Activated CD8-positive, alpha-beta T cell treated with anti-CD3 and anti-CD28 coated beads, Interleukin-2, amount 10 ng/mL, durations not matched to agents 7 days and 5 days (primary cell): ENCODE data around the gene ESR1. TPM values are rescaled to one million over a fixed set of nuclear protein-coding genes. Genes with fewer than 3 reads are reported as not detected.
"Not testable (repeated sequence)": the region's sequence is repeated elsewhere in the genome, so short reads cannot be mapped to it uniquely, and the experiment has no call there.

Experiments used
- ATAC-seq: fragments of 150-1000 bp; cut with Tn5 transposase; one replicate; pipeline ENCODE4 v1.10.0; 2021; ENCODE audit warnings: moderate library complexity
- CTCF ChIA-PET: fragments of 350-600 bp; sonication (Branson Sonifier 250); formaldehyde crosslinking; loops from one replicate; lab custom pipeline; 2021; ENCODE audit warnings: antibody characterized with exemption; lab: Charles Lee
- POLR2A ChIA-PET: fragments of 350-600 bp; sonication (Branson Sonifier 250); formaldehyde crosslinking; loops from one replicate; lab custom pipeline; 2021; ENCODE audit warnings: antibody characterized with exemption; lab: Charles Lee
- DNase-seq: peaks from one replicate; pipeline ENCODE4 v3.0.0-alpha.2; 2020
- H3K27ac Mint-ChIP-seq: one replicate; pipeline ENCODE4 v1.8.0; 2021; ENCODE audit warnings: mild to moderate bottlenecking, mixed read lengths
- H3K27me3 Mint-ChIP-seq: one replicate; pipeline ENCODE4 v1.8.0; 2021; ENCODE audit warnings: low read depth, mixed read lengths
- H3K36me3 Mint-ChIP-seq: one replicate; pipeline ENCODE4 v1.8.0; 2021; ENCODE audit warnings: low read depth, mixed read lengths
- H3K4me1 Mint-ChIP-seq: one replicate; pipeline ENCODE4 v1.8.0; 2021; ENCODE audit warnings: low read depth, mixed read lengths
- H3K4me3 Mint-ChIP-seq: one replicate; pipeline ENCODE4 v1.8.0; 2021; ENCODE audit warnings: mild to moderate bottlenecking, mixed read lengths
- H3K9me3 Mint-ChIP-seq: one replicate; pipeline ENCODE4 v1.8.0; 2022; ENCODE audit warnings: mixed read lengths; ENCODE audit not compliant: insufficient read depth
- total RNA-seq, 2 experiments: library from RNA; stranded (reverse); gene quantifications; one replicate each; pipeline ENCODE4 v1.2.3, GENCODE V29; 2021

Gene ESR1
- total RNA-seq, 2 experiments from 2014 or later: 0.47 to 0.71 TPM

GRCh38 chr6:152002306-152002705 lies 194.8 kb downstream of the ESR1 start:
- CTCF ChIA-PET: no interaction called here
- Mint-ChIP-seq H3K9me3 (no peaks in the 10 kb centered on the region), H3K27ac (no peak overlapping the region), H3K4me3 (no peak overlapping the region), H3K4me1 (no peaks in the 10 kb centered on the region), H3K36me3 (no peaks in the 10 kb centered on the region), H3K27me3 (peaks cover 2% of the 10 kb centered on the region)
- ATAC-seq (no peak), DNase-seq (no peak)
- POLR2A ChIA-PET: no interaction called here

- ATAC-seq: no peak
- POLR2A ChIA-PET: no interaction called here
- no peak overlapping the region for H3K27ac Mint-ChIP-seq
- H3K36me3 Mint-ChIP-seq: no peaks in the 10 kb centered on the region
- DNase-seq: no peak
- CTCF ChIA-PET: no interaction called here
- peaks cover 2% of the 10 kb centered on the region for H3K27me3 Mint-ChIP-seq
- no peak overlapping the region for H3K4me3 Mint-ChIP-seq
- no peaks in the 10 kb centered on the region for H3K9me3 Mint-ChIP-seq
- H3K4me1 Mint-ChIP-seq: no peaks in the 10 kb centered on the region
Measured at GRCh38 chr6:152004036-152004566, 196.6 kb downstream of the ESR1 start.

- Mint-ChIP-seq H3K4me1 (no peaks in the 10 kb centered on the region), H3K27me3 (peaks cover 2% of the 10 kb centered on the region), H3K36me3 (no peaks in the 10 kb centered on the region), H3K27ac (no peak overlapping the region), H3K9me3 (no peaks in the 10 kb centered on the region), H3K4me3 (no peak overlapping the region)
- DNase-seq (no peak), ATAC-seq (no peak)
- POLR2A ChIA-PET: no interaction called here
- CTCF ChIA-PET: no interaction called here
Measured at GRCh38 chr6:152004896-152005295, 197.4 kb downstream of the ESR1 start.

- ATAC-seq (no peak), DNase-seq (no peak)
- Mint-ChIP-seq H3K36me3 (no peaks in the 10 kb centered on the region), H3K9me3 (no peaks in the 10 kb centered on the region), H3K27me3 (peaks cover 5% of the 10 kb centered on the region), H3K4me1 (no peaks in the 10 kb centered on the region), H3K4me3 (no peak overlapping the region), H3K27ac (no peak overlapping the region)
- ChIA-PET CTCF (no interaction called here), POLR2A (no interaction called here)
Measured at GRCh38 chr6:152008779-152009178, 201.3 kb downstream of the ESR1 start.

GRCh38 chr6:152012227-152012626 lies 204.7 kb downstream of the ESR1 start:
- DNase-seq: no peak
- Mint-ChIP-seq H3K27ac (no peak overlapping the region), H3K27me3 (peaks cover 2% of the 10 kb centered on the region), H3K36me3 (no peaks in the 10 kb centered on the region), H3K4me3 (no peak overlapping the region), H3K4me1 (no peaks in the 10 kb centered on the region), H3K9me3 (no peaks in the 10 kb centered on the region)
- ChIA-PET POLR2A (no interaction called here), CTCF (no interaction called here)
- ATAC-seq: no peak

GRCh38 chr6:152018876-152019275 lies 211.4 kb downstream of the ESR1 start:
- CTCF ChIA-PET: no interaction called here
- H3K9me3 Mint-ChIP-seq: no peaks in the 10 kb centered on the region
- H3K4me1 Mint-ChIP-seq: no peaks in the 10 kb centered on the region
- ATAC-seq: no peak
- H3K4me3 Mint-ChIP-seq: no peak overlapping the region
- H3K36me3 Mint-ChIP-seq: no peaks in the 10 kb centered on the region
- H3K27ac Mint-ChIP-seq: no peak overlapping the region
- H3K27me3 Mint-ChIP-seq: no peaks in the 10 kb centered on the region
- POLR2A ChIA-PET: no interaction called here
- DNase-seq: no peak

- Mint-ChIP-seq H3K4me3 (no peak overlapping the region), H3K27me3 (no peaks in the 10 kb centered on the region), H3K4me1 (no peaks in the 10 kb centered on the region), H3K9me3 (no peaks in the 10 kb centered on the region), H3K36me3 (no peaks in the 10 kb centered on the region), H3K27ac (no peak overlapping the region)
- ChIA-PET POLR2A (interaction anchor here (0.5 kb wide), 1 partner anchor 451 kb away, joined by 4 read pairs; no protein-coding TSS in a partner anchor), CTCF (no interaction called here)
- DNase-seq (no peak), ATAC-seq (no peak)
Measured at GRCh38 chr6:152022303-152022702, 214.8 kb downstream of the ESR1 start.

- no peak for ATAC-seq
- no peaks in the 10 kb centered on the region for H3K36me3 Mint-ChIP-seq
- H3K9me3 Mint-ChIP-seq: no peaks in the 10 kb centered on the region
- H3K4me1 Mint-ChIP-seq: no peaks in the 10 kb centered on the region
- no peak for DNase-seq
- no peak overlapping the region for H3K27ac Mint-ChIP-seq
- H3K4me3 Mint-ChIP-seq: no peak overlapping the region
- H3K27me3 Mint-ChIP-seq: no peaks in the 10 kb centered on the region
- POLR2A ChIA-PET: no interaction called here
- CTCF ChIA-PET: no interaction called here
Measured at GRCh38 chr6:152023613-152024012, 216.1 kb downstream of the ESR1 start.

- DNase-seq (no peak), ATAC-seq (no peak)
- Mint-ChIP-seq H3K27ac (no peak overlapping the region), H3K4me3 (no peak overlapping the region), H3K4me1 (no peaks in the 10 kb centered on the region), H3K36me3 (no peaks in the 10 kb centered on the region), H3K9me3 (no peaks in the 10 kb centered on the region), H3K27me3 (no peaks in the 10 kb centered on the region)
- CTCF ChIA-PET: no interaction called here
- POLR2A ChIA-PET: no interaction called here
Measured at GRCh38 chr6:152026291-152026690, 218.8 kb downstream of the ESR1 start.

GRCh38 chr6:152026744-152027143 lies 219.3 kb downstream of the ESR1 start:
- CTCF ChIA-PET, H3K4me3 Mint-ChIP-seq, H3K36me3 Mint-ChIP-seq, H3K27ac Mint-ChIP-seq, H3K27me3 Mint-ChIP-seq, ATAC-seq, H3K4me1 Mint-ChIP-seq, POLR2A ChIA-PET, DNase-seq, H3K9me3 Mint-ChIP-seq: not testable (repeated sequence)

- H3K27ac Mint-ChIP-seq, H3K4me3 Mint-ChIP-seq, H3K27me3 Mint-ChIP-seq, CTCF ChIA-PET, POLR2A ChIA-PET, ATAC-seq, H3K9me3 Mint-ChIP-seq, DNase-seq, H3K36me3 Mint-ChIP-seq, H3K4me1 Mint-ChIP-seq: not testable (repeated sequence)
Measured at GRCh38 chr6:152033765-152034164, 226.3 kb downstream of the ESR1 start.

GRCh38 chr6:152034631-152035030 lies 227.1 kb downstream of the ESR1 start:
- Mint-ChIP-seq H3K27me3 (no peaks in the 10 kb centered on the region), H3K36me3 (no peaks in the 10 kb centered on the region), H3K27ac (no peak overlapping the region), H3K9me3 (no peaks in the 10 kb centered on the region), H3K4me3 (no peak overlapping the region), H3K4me1 (no peaks in the 10 kb centered on the region)
- ATAC-seq (no peak), DNase-seq (no peak)
- ChIA-PET CTCF (no interaction called here), POLR2A (no interaction called here)

- ATAC-seq (no peak), DNase-seq (no peak)
- no peaks in the 10 kb centered on the region for H3K9me3 Mint-ChIP-seq
- no peaks in the 10 kb centered on the region for H3K36me3 Mint-ChIP-seq
- no peak overlapping the region for H3K4me3 Mint-ChIP-seq
- ChIA-PET CTCF (no interaction called here), POLR2A (no interaction called here)
- H3K4me1 Mint-ChIP-seq: no peaks in the 10 kb centered on the region
- H3K27ac Mint-ChIP-seq: no peak overlapping the region
- peaks cover 3% of the 10 kb centered on the region for H3K27me3 Mint-ChIP-seq
Measured at GRCh38 chr6:152046118-152046517, 238.6 kb downstream of the ESR1 start.
